Neural cell (in vitro differentiated cells): Measurements from ENCODE around the gene TSPYL2. TPM values are rescaled to one million over a fixed set of nuclear protein-coding genes. Genes with fewer than 3 reads are reported as not detected.
A peak's percentile ranks its signal among the peaks of the same experiment; 100 is the strongest.

Experiments
- H2AFZ ChIP-seq: fragments of 200-600, 300-800 bp; sonication (generic), shearing (Covaris generic); 2 replicates; pipeline ENCODE4 v1.6.0; 2014; ENCODE audit warnings: low read depth, mild to moderate bottlenecking, antibody characterized with exemption, low read length, moderate library complexity
- H3F3A ChIP-seq: fragments of 200-600 bp; shearing (Covaris generic); 2 replicates; pipeline ENCODE4 v1.6.1; 2016; ENCODE audit warnings: mild to moderate bottlenecking, moderate library complexity, mixed read lengths, antibody characterized with exemption, low read length; ENCODE audit not compliant: insufficient read depth, poor library complexity, severe bottlenecking
- H3K27ac ChIP-seq: fragments of 200-600, 300-800 bp; sonication (generic), shearing (Covaris generic); 2 replicates; pipeline ENCODE4 v1.5.1; 2014; ENCODE audit warnings: mild to moderate bottlenecking, low read length, moderate library complexity
- H3K27me3 ChIP-seq: fragments of 300-800, 200-600 bp; sonication (generic), shearing (Covaris generic); 2 replicates; pipeline ENCODE4 v1.6.0; 2014; ENCODE audit warnings: mild to moderate bottlenecking, low read depth, low read length, moderate library complexity; ENCODE audit not compliant: insufficient read depth
- H3K36me3 ChIP-seq: fragments of 300-800, 200-600 bp; sonication (generic), shearing (Covaris generic); 2 replicates; pipeline ENCODE4 v1.5.1; 2014; ENCODE audit warnings: mild to moderate bottlenecking, antibody characterized with exemption, low read length, moderate library complexity; ENCODE audit not compliant: insufficient read depth
- H3K4me2 ChIP-seq: fragments of 300-800, 200-600 bp; sonication (generic), shearing (Covaris generic); 2 replicates; pipeline ENCODE4 v1.6.0; 2014; ENCODE audit warnings: mild to moderate bottlenecking, low read length
- H3K4me3 ChIP-seq: fragments of 300-800, 200-600 bp; sonication (generic), shearing (Covaris generic); 2 replicates; pipeline ENCODE4 v1.5.1; 2014; ENCODE audit warnings: mild to moderate bottlenecking, low read length, moderate library complexity
- H3K79me2 ChIP-seq: fragments of 200-600 bp; shearing (Covaris generic); replicated peaks from 2 replicates; pipeline ENCODE4 v1.6.0; 2014; ENCODE audit warnings: mild to moderate bottlenecking, low read length, moderate library complexity; ENCODE audit not compliant: insufficient read depth
- H3K9ac ChIP-seq: fragments of 300-800, 200-600 bp; sonication (generic), shearing (Covaris generic); 2 replicates; pipeline ENCODE4 v1.6.1; 2016; ENCODE audit warnings: mild to moderate bottlenecking, low read length, mixed read lengths
- H3K9me2 ChIP-seq: fragments of 200-600 bp; shearing (Covaris generic); 2 replicates; pipeline ENCODE4 v1.6.1; 2016; ENCODE audit warnings: mild to moderate bottlenecking, low read length, mixed read lengths; ENCODE audit not compliant: insufficient read depth
- H3K9me3 ChIP-seq: fragments of 200-600, 300-800 bp; sonication (generic), shearing (Covaris generic); 2 replicates; pipeline ENCODE4 v1.6.1; 2016; ENCODE audit warnings: mild to moderate bottlenecking, mixed run types, low read length, moderate library complexity, mixed read lengths
- H4K20me1 ChIP-seq: fragments of 200-600 bp; shearing (Covaris generic); 2 replicates; pipeline ENCODE4 v1.6.1; 2016; ENCODE audit warnings: mild to moderate bottlenecking, mixed run types; ENCODE audit not compliant: insufficient read depth
- EP300 ChIP-seq: fragments of 450-650 bp; conservative IDR thresholded peaks from 2 replicates; pipeline ENCODE4 v1.6.1; 2014; ENCODE audit warnings: antibody characterized with exemption, mild to moderate bottlenecking, moderate library complexity; ENCODE audit not compliant: poor library complexity, severe bottlenecking
- EZH2 ChIP-seq: fragments of 200-600, 300-800 bp; shearing (Covaris generic), sonication (generic); IDR thresholded peaks from 2 replicates; pipeline ENCODE4 v1.6.1; 2014; ENCODE audit warnings: antibody characterized with exemption, low read length, borderline replicate concordance, mild to moderate bottlenecking; ENCODE audit not compliant: insufficient read depth, poor library complexity, severe bottlenecking
- MXI1 ChIP-seq: fragments of 450-650 bp; conservative IDR thresholded peaks from 2 replicates; pipeline ENCODE4 v1.6.1; 2014; ENCODE audit warnings: antibody characterized with exemption, mild to moderate bottlenecking; ENCODE audit not compliant: poor library complexity, severe bottlenecking
- POLR2AphosphoS5 ChIP-seq: IDR thresholded peaks from 2 replicates; pipeline ENCODE4 v1.6.1; 2012
- RAD21 ChIP-seq: fragments of 450-650 bp; conservative IDR thresholded peaks from 2 replicates; pipeline ENCODE4 v1.6.1; 2014; ENCODE audit warnings: antibody characterized with exemption, mild to moderate bottlenecking, moderate library complexity
- SMC3 ChIP-seq: fragments of 450-650 bp; conservative IDR thresholded peaks from 2 replicates; pipeline ENCODE4 v1.6.1; 2014; ENCODE audit warnings: antibody characterized with exemption, mild to moderate bottlenecking, moderate library complexity; ENCODE audit not compliant: poor library complexity
- TAF1 ChIP-seq: IDR thresholded peaks from 2 replicates; pipeline ENCODE4 v1.6.1; 2012; ENCODE audit warnings: low read depth
- polyA plus RNA-seq: library from polyadenylated mRNA; depleted of rRNA; stranded (reverse); fragments of >200 nt; gene quantifications from 2 replicates; pipeline ENCODE4 v1.2.3, GENCODE V29; 2014
- TF ChIP-seq, protein P1 (sequence below): fragments of 450-650 bp; IDR thresholded peaks from 2 replicates; pipeline ENCODE4 v1.5.1; 2014; ENCODE audit warnings: antibody characterized with exemption, mild to moderate bottlenecking, moderate library complexity; ENCODE audit not compliant: poor library complexity, severe bottlenecking
- TF ChIP-seq, protein P2 (sequence below): IDR thresholded peaks from 2 replicates; pipeline ENCODE4 v1.6.1; 2012; ENCODE audit warnings: borderline replicate concordance

The TSPYL2 gene
- polyA plus RNA-seq, 1 donor from 2014 or later = 43.2 TPM

DNA sequence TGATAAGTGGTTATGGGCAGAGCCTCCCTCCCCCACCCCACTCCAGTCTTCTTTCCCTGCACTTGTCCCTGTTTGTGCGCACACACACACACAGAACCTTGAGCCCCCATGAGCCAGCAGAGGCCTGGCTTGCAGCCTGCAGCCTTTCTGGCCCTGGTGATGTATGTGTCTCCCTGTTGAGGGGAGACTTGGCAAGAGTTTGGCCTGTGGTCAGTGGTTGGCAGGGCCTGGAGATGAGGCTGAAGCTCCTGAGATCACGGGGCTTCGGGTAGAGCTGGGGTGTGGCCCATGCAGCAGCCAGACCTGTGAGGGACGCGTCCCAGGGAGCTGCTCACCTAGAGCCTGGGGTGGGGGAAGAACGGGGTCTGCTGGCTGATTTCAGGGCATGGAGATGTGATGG, 31.3 kb upstream of the TSPYL2 start:
- Histone ChIP-seq H3K9ac (peak overlapping the region; percentile 41), H3K27me3 (no peaks in the 10 kb centered on the region), H3F3A (no peaks in the 10 kb centered on the region), H3K79me2 (peaks cover 51% of the 10 kb centered on the region), H3K4me3 (peak overlapping the region; percentile 79), H3K4me2 (no peak overlapping the region), H2AFZ (no peak overlapping the region), H3K27ac (no peak overlapping the region), H3K36me3 (no peaks in the 10 kb centered on the region), H3K9me3 (no peaks in the 10 kb centered on the region), H4K20me1 (no peaks in the 10 kb centered on the region), H3K9me2 (no peaks in the 10 kb centered on the region)
- TF ChIP-seq, protein P1, sequence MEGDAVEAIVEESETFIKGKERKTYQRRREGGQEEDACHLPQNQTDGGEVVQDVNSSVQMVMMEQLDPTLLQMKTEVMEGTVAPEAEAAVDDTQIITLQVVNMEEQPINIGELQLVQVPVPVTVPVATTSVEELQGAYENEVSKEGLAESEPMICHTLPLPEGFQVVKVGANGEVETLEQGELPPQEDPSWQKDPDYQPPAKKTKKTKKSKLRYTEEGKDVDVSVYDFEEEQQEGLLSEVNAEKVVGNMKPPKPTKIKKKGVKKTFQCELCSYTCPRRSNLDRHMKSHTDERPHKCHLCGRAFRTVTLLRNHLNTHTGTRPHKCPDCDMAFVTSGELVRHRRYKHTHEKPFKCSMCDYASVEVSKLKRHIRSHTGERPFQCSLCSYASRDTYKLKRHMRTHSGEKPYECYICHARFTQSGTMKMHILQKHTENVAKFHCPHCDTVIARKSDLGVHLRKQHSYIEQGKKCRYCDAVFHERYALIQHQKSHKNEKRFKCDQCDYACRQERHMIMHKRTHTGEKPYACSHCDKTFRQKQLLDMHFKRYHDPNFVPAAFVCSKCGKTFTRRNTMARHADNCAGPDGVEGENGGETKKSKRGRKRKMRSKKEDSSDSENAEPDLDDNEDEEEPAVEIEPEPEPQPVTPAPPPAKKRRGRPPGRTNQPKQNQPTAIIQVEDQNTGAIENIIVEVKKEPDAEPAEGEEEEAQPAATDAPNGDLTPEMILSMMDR = no peak
- TF ChIP-seq POLR2AphosphoS5 = no peak
- TF ChIP-seq, protein P2, sequence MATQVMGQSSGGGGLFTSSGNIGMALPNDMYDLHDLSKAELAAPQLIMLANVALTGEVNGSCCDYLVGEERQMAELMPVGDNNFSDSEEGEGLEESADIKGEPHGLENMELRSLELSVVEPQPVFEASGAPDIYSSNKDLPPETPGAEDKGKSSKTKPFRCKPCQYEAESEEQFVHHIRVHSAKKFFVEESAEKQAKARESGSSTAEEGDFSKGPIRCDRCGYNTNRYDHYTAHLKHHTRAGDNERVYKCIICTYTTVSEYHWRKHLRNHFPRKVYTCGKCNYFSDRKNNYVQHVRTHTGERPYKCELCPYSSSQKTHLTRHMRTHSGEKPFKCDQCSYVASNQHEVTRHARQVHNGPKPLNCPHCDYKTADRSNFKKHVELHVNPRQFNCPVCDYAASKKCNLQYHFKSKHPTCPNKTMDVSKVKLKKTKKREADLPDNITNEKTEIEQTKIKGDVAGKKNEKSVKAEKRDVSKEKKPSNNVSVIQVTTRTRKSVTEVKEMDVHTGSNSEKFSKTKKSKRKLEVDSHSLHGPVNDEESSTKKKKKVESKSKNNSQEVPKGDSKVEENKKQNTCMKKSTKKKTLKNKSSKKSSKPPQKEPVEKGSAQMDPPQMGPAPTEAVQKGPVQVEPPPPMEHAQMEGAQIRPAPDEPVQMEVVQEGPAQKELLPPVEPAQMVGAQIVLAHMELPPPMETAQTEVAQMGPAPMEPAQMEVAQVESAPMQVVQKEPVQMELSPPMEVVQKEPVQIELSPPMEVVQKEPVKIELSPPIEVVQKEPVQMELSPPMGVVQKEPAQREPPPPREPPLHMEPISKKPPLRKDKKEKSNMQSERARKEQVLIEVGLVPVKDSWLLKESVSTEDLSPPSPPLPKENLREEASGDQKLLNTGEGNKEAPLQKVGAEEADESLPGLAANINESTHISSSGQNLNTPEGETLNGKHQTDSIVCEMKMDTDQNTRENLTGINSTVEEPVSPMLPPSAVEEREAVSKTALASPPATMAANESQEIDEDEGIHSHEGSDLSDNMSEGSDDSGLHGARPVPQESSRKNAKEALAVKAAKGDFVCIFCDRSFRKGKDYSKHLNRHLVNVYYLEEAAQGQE = no peak
- no peak for TF ChIP-seq MXI1

DNA sequence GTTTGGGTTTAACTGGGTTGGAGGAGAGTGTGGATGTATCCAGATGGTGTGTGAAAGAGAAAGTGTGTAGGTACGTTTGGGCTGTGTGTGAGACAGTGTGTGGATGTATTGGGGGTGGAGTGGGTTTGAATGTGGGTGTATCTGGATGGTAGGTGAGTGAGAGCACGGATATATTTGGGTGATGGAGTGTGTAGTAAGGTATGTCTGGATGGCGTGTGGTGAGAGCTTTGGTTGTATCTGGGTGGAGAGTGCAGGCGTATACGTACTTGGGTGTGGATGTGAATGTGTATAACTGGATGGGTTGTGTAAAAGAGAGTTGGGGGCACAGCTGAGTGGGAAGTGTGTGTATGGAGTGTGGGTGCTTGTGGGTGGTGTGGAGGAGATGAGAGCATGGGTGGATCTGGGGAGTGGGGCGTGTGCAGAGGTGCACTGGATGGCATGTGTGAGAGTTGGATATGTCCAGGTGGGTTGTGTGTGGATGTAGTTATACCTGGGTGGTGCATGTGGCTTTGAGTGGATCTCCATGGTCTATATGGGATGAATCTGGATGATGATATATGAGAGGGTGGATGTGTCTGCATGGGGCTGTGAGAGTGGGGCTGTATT, 26.8 kb upstream of the TSPYL2 start:
- H3K27ac ChIP-seq = no peak overlapping the region
- TF ChIP-seq TAF1 (no peak), RAD21 (no peak), SMC3 (no peak), MXI1 (no peak), EP300 (no peak), POLR2AphosphoS5 (no peak), EZH2 (no peak)
- TF ChIP-seq, protein P1 = no peak
- TF ChIP-seq, protein P2 = no peak
- H3K27me3 ChIP-seq = no peaks in the 10 kb centered on the region
- no peaks in the 10 kb centered on the region for H3F3A ChIP-seq
- peaks cover 38% of the 10 kb centered on the region for H3K79me2 ChIP-seq
- H4K20me1 ChIP-seq = no peaks in the 10 kb centered on the region
- H3K4me2 ChIP-seq = no peak overlapping the region
- H3K36me3 ChIP-seq = no peaks in the 10 kb centered on the region
- H3K4me3 ChIP-seq = no peak overlapping the region
- H3K9me2 ChIP-seq = no peaks in the 10 kb centered on the region
- H3K9me3 ChIP-seq = no peaks in the 10 kb centered on the region
- no peak overlapping the region for H2AFZ ChIP-seq
- H3K9ac ChIP-seq = no peak overlapping the region
